ENCODE results near the gene MRPS35.

The MRPS35 gene

DNA sequence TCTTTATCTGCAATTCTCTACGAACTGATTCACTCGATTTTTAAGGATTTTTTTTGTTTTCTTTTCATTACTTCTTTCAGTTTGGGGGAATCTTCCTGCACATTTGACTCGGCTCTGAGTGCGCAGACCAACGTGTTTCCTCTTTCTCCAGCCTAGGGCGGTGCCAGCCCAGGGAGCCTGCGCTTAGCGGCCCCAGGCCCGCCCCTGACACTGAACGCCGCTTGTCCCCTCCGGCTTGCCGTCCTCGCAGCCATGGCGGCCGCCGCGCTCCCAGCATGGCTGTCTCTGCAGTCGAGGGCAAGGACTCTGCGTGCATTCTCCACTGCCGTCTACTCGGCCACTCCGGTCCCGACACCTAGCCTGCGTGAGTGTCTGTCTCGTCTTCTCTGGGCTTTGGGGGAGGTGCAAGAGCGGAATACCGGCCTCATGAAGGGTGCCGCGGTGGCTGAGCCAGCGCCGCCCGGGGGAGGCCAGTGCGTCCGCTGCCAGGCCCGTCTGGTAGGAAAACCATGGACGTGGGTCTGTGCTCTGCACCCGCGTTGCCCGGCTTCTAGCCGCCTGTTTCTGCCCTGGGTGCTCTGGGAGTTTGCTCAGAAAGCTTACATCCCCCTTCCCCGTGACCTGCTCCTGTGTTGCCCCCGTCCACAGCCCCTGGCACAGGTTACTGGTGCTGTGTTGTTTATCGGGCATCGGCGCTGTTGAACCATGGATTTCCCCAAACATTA lies at the start of gene MRPS35:
TSS of gene MRPS35 (plus strand) at position 241 of the 725 bp plus-strand sequence. CDS start at position 253, 12 bp downstream.
- DNase-seq, result peak; percentile 93

- DNase-seq, result no peak
Observed at GRCh38 chr12:27665704-27666103, 44.9 kb upstream of the MRPS35 start.

DNA sequence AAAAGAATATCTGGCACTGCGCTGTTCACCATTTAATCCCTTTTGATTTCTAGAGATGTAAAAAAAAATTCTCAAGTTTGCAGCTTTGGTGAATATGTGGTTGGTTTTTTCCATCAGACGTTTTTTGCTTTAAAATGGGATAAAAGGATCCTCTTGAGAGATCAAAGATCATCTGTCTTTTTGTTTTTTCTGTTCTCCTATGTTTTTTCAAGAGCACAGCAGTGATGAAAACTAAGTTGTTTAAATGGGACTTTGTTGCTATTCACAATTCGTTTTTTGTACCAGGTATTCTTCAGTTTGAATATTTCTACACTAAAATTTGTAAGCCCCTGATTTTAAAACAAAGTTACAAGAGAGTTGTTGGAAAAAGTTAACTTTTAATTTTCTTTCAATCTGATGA lies 44.1 kb upstream of the MRPS35 start:
- DNase-seq, result no peak

DNA sequence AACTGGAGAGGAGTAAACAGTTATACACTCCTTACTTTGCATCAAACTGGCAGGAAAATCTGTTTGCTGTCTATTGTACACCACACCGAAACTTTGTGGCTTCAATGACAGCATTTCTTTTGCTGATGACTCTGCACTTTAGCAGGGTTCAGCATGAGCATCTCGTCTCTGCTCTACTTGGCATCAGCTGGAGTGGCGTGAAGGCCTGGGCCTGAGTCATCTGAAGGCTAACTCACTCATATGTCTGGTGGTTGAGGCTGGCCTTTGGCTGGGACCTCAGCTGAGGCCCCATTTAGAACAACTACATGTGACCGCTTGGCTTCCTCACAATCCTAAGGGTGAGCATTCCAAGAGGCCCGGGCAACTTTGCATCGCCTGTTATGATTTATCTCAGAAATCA lies 43.1 kb upstream of the MRPS35 start:
- peak; percentile 61 for DNase-seq

DNA sequence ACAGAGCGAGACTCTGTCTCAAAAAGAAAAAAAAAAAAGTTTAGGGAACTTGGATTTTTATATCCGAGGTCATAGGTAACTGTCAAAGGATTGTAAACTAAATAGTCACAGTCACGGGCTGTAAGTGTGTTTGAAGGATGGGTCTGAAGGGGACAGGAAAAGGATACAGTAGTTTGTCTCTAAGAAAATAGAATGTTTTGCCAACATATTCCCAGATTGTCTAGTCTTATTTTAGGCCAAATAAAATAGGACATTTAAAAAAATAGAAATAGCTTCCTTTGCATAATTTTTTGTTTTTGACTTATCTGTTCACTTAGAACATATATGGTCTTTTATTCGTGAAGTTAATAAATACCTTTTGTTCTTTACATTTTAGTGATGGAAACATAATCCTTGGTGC lies 38.6 kb upstream of the MRPS35 start:
- DNase-seq, result no peak

DNA sequence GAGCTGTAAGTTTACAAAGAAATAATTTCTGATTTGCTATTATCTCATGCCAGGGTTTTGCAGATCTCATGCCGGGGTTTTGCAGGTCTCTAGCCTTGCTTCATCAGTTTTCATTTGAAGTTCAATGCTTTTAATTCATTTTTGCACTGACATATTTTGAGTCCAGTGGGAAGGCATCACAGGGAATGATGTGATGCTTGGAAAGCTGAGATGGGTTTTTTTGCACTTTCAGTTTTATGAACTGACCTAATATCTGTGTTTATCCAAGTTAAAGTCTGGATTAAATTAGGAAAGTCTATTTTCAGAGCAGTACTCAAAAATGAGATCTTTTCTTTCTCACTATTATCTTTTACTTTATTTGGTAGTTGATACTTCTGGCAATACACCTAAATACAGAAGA lies 38.0 kb upstream of the MRPS35 start:
- DNase-seq, result no peak

- no peak for DNase-seq
Observed at GRCh38 chr12:27673101-27673718, 37.4 kb upstream of the MRPS35 start.

- DNase-seq, result no peak
Observed at GRCh38 chr12:27674989-27675388, 35.6 kb upstream of the MRPS35 start.

DNA sequence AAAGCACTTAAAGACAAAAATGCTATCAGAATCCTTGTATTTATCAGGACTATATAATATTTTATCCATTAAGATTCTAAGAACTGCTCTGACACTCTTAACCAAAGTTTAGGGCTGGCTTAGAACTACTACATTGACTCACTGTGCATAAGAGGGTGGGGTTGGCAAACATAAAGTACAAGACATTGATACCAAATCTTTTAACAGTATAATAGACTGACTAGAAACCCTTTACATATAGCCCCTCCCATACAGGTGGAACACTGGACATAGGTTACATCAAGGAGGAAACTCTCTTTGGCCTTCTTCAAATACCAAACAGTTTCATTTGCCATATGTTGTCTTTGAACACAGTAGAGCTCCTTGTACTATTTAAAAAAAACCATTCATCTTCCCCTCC lies 30.0 kb upstream of the MRPS35 start:
- no peak for DNase-seq

GRCh38 chr12:27682534-27682933 lies 28.1 kb upstream of the MRPS35 start:
- DNase-seq, result no peak

- DNase-seq, result no peak
Observed at GRCh38 chr12:27685274-27685673, 25.4 kb upstream of the MRPS35 start.

DNA sequence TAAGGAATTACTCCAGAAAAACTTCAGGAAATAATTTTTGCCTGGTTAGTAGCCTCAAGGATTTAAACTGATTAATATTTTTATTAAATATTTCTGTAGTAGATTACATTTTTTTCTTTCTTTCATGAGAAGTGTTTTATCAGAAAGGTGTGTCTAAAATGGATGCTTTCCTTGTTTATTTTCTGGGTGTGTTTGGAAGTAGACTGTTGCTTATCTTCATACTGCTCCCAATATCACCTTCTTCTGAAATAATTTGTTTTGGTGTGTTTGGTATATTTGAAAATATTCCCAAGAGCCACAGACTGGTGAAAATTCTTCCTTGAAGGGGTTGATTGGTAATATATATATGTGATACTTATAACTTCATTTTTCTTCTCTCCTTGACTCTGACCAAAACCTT lies 24.5 kb upstream of the MRPS35 start:
- no peak for DNase-seq

DNA sequence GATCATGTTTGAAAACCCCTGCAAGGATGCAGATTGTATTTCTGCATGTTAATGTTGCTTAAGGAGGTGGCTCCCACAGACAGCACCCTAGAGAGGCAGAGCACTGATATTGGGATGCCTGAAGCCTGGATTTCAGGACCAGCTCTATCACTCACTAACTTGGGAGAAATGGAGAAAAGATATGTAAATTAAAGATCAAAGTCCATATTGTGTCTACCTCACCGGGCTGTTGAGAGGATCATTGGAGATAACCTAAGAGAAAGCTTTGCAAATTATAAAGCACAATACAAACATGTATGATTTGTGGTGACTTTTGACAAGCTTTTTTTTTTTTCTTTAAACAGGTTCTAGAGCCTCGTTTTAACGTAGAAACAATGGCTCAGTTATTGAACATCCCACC lies 22.0 kb upstream of the MRPS35 start:
- DNase-seq, result no peak

DNA sequence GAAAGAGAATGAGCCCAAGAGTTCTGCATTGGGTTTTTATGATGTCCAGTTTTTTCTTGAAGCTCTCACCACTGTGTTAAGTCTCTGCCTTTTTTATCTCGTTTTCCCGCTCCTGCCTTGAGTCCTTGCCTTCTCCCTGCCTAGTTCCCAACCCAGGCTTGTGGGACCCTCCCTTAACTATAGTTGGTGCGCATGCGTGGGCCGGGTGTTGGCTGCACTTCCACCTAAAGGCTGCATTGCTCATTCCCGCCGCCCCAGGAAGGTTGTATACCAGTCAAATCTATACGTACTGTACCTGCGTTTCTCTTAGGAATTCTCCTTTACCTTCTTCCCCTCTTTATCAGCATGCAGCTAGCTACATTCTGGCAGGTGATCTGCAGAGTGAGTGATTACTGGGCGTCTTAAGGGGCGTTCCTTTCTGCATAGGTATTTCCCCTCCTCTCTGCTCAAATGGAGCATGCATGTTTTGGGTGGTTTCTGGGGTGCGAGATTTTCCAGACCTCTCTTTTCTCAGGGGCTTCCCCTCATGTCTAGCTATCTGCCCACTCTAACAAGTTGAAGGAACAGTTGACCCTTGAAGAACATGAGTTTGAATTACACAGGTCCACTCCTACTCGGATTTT lies 21.0 kb upstream of the MRPS35 start:
- DNase-seq, result no peak

GRCh38 chr12:27693403-27693802 lies 17.2 kb upstream of the MRPS35 start:
- DNase-seq, result no peak

DNA sequence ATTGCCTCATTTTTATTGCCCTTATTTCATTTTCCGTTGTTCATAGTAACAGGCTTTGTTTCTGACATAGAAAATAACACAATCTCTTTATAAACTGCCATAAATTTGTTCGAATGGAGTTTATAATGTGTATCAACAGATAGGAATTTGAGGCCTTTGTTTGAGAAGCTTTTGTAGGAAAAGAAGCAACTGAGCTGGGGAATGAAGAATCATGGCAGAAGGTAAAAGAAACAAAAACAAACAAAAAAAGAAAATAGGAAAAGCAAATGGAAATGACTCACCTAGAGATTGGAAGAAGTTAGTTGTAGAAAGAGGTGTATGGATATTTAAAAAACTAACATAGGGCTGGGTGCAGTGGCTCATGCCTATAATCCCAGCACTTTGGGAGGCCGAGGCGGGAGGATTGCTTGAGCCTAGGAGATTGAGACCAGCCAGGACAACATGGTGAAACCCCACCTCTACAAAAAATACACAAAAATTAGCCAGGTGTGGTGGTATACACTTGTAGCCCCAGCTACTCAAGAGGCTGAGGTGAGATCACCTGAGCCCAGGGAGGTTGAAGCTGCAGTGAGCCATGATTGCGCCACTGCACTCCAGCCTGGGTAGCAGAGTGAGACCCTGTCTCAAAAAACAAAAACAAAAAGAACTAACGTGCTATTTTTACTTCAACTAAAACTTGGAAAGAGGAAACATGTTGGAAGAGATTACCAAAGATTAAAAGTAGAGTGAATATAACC lies 14.9 kb upstream of the MRPS35 start:
- no peak for DNase-seq

GRCh38 chr12:27696293-27696652 lies 14.4 kb upstream of the MRPS35 start, which contains the start of gene REP15:
Gene REP15 (plus strand): TSS chr12:27696447. CDS start chr12:27696563, 116 bp downstream.
- no peak for DNase-seq

GRCh38 chr12:27696864-27697564 lies 13.6 kb upstream of the MRPS35 start:
- DNase-seq, result no peak

- peak; percentile 81 for DNase-seq
Observed at GRCh38 chr12:27703720-27704452, 6.7 kb upstream of the MRPS35 start.

DNA sequence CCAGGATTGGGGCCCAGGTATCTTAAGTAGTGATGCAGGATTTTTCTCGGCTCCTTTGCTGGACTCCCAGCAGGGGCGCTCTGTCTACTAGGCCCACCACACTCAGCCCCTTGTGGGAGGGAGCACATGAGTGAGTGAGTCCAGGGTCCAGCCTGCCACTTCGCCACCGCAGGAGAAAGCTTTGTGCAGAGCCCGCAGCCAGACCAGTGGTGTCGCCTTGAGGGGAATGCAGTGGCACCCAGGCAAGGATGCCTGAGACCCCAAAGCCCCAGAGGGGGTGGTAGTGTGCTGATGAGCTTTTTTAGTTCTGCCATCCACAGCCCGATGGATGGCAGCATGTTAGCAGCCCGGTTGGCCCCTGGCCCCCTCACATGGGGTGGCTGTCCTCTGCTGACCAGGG lies 5.4 kb upstream of the MRPS35 start:
- no peak for DNase-seq

- DNase-seq, result no peak
Observed at GRCh38 chr12:27707216-27707615, 3.4 kb upstream of the MRPS35 start.

Measured in activated CD4-positive, alpha-beta T cell treated with anti-CD3 and anti-CD28 coated beads, Interleukin-2, amount 50 U/mL, for 16 hours (primary cell).